Vagina (tissue), 2 donors: ENCODE data around the gene PTPA.
"Not testable (repeated sequence)": the region's sequence is repeated elsewhere in the genome, so short reads cannot be mapped to it uniquely, and the experiment has no call there.

Experiments used
- POLR2AphosphoS5 ChIP-seq, 2 donors: sonication (generic); formaldehyde crosslinking; IDR thresholded peaks; one replicate each; pipeline ENCODE4 v1.9.0; 2017; ENCODE audit warnings: antibody characterized with exemption in 2 of 2, mild to moderate bottlenecking in 2 of 2, low read depth in 1 of 2; ENCODE audit not compliant: insufficient read depth in 1 of 2
- TF ChIP-seq, protein P1 (sequence below), 3 experiments: fragments of 450-650 bp in 2 of 3; fragments of 200-600 bp in 1 of 3; sonication (generic) in 1 of 3; IDR thresholded peaks; one replicate each; pipeline ENCODE4 v1.5.1; 2017 to 2019; ENCODE audit warnings: antibody characterized with exemption in 3 of 3, mild to moderate bottlenecking in 2 of 3, moderate library complexity in 2 of 3

DNA sequence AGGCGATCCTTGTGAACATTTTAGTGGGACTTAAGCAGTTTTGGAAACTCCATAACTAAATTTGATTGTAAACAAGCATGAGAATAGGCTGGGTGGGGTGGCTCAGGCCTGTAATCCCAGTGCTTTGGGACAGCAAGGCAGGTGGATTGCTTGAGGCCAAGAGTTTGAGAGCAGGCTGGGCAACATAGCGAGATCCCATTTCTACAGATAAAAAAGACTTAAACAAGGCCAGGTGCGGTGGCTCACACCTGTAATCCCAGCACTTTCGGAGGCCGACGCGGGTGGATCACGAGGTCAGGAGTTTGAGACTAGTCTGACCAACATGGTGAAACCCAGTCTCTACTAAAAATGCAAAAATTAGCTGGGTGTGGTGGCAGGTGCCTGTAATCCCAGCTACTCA lies 78.8 kb downstream of the PTPA start:
- TF ChIP-seq, protein P1, sequence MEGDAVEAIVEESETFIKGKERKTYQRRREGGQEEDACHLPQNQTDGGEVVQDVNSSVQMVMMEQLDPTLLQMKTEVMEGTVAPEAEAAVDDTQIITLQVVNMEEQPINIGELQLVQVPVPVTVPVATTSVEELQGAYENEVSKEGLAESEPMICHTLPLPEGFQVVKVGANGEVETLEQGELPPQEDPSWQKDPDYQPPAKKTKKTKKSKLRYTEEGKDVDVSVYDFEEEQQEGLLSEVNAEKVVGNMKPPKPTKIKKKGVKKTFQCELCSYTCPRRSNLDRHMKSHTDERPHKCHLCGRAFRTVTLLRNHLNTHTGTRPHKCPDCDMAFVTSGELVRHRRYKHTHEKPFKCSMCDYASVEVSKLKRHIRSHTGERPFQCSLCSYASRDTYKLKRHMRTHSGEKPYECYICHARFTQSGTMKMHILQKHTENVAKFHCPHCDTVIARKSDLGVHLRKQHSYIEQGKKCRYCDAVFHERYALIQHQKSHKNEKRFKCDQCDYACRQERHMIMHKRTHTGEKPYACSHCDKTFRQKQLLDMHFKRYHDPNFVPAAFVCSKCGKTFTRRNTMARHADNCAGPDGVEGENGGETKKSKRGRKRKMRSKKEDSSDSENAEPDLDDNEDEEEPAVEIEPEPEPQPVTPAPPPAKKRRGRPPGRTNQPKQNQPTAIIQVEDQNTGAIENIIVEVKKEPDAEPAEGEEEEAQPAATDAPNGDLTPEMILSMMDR (IDR thresholded peaks at IDR 0.05): not testable (repeated sequence)
- TF ChIP-seq POLR2AphosphoS5 (IDR thresholded peaks at IDR 0.05; ENCODE audit: insufficient read depth in 1 of 2, low read depth in 1 of 2): not testable (repeated sequence)
